ENCODE data around the gene FGF14. TPM values are rescaled to one million over a fixed set of nuclear protein-coding genes. Genes with fewer than 3 reads are reported as not detected.

FGF14 gene
- total RNA-seq, 3 donors from 2014 or later, result 0.43 to 2.5 (median 0.70) TPM

DNA sequence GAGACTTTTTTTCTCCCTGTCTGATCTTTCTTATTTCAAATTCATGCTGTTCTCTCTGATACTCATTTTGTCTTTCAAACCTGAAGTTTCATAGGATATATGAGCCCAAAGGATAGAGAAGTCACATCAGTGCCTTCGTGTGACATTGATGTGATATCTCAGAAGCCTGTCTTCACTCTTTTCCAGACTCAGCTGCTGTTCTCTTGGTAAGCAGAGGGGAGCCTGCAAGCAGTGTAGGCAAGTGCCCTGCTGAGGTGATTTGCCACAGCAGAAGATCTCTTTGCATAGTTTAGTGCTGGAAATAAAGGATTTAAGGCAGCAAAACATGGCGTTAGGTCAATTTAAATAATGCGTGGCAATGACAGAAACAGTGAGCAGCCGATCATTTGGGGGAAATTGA, 602.7 kb downstream of the FGF14 start:
- intact Hi-C loops (cut with DNase I, micrococcal nuclease), result no loop called here
- Histone ChIP-seq H3K9me3 (no peaks in the 10 kb centered on the region), H3K4me1 (ENCODE audit: low read depth) (no peaks in the 10 kb centered on the region), H3K4me3 (no peak overlapping the region), H3K36me3 (ENCODE audit: low read depth) (no peaks in the 10 kb centered on the region)
- TF ChIP-seq, protein P1, sequence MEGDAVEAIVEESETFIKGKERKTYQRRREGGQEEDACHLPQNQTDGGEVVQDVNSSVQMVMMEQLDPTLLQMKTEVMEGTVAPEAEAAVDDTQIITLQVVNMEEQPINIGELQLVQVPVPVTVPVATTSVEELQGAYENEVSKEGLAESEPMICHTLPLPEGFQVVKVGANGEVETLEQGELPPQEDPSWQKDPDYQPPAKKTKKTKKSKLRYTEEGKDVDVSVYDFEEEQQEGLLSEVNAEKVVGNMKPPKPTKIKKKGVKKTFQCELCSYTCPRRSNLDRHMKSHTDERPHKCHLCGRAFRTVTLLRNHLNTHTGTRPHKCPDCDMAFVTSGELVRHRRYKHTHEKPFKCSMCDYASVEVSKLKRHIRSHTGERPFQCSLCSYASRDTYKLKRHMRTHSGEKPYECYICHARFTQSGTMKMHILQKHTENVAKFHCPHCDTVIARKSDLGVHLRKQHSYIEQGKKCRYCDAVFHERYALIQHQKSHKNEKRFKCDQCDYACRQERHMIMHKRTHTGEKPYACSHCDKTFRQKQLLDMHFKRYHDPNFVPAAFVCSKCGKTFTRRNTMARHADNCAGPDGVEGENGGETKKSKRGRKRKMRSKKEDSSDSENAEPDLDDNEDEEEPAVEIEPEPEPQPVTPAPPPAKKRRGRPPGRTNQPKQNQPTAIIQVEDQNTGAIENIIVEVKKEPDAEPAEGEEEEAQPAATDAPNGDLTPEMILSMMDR (IDR thresholded peaks at IDR 0.05), result no peak
- ATAC-seq, result no peak
- no peak for DNase-seq

DNA sequence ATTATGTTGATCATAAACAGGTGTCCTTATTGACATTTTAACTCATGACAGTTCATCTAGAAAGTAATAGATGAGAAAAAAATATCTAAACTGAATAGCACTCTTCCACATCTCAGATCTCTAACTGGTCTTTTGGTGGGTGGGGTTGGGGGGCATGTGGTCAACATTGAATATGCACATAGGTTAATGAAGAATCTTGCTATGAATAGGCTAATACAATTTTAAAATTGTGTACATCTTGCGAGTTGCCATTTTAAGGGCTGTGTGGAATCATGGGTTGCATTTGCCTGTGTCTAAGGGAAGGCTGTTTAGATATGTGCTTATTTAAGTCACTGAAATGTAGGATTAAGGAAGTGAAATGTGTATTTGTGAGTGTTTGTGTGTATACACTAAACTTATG, 603.4 kb downstream of the FGF14 start:
- Histone ChIP-seq H3K4me3 (no peak overlapping the region), H3K36me3 (ENCODE audit: low read depth) (no peaks in the 10 kb centered on the region), H3K9me3 (no peaks in the 10 kb centered on the region), H3K4me1 (ENCODE audit: low read depth) (no peaks in the 10 kb centered on the region)
- DNase-seq (no peak), ATAC-seq (no peak)
- intact Hi-C loops (cut with DNase I, micrococcal nuclease), result no loop called here
- TF ChIP-seq, protein P1 (IDR thresholded peaks at IDR 0.05), result no peak

DNA sequence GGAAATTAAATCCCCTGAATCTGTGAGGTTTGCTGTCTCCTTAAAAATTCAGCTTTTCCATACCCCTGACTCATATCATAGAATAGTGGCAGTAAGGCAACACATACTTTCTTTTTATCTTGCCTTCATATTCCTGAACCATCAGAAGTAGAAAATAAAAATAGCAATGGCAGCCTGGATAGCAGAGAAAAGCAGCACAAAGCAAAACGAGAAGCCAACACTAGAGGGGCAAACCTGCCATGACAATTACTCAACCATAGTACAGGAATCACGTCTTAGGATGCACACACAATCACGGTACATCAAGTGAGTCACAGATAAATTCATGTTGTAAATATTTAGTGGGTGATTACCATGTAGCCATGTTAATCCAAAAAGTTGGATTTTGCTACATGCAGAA, 606.4 kb downstream of the FGF14 start:
- Histone ChIP-seq H3K36me3 (ENCODE audit: low read depth) (no peaks in the 10 kb centered on the region), H3K9me3 (no peaks in the 10 kb centered on the region), H3K4me1 (ENCODE audit: low read depth) (no peaks in the 10 kb centered on the region), H3K4me3 (no peak overlapping the region)
- TF ChIP-seq, protein P1 (IDR thresholded peaks at IDR 0.05), result no peak
- intact Hi-C loops (cut with DNase I, micrococcal nuclease), result no loop called here
- DNase-seq, result no peak
- no peak for ATAC-seq

DNA sequence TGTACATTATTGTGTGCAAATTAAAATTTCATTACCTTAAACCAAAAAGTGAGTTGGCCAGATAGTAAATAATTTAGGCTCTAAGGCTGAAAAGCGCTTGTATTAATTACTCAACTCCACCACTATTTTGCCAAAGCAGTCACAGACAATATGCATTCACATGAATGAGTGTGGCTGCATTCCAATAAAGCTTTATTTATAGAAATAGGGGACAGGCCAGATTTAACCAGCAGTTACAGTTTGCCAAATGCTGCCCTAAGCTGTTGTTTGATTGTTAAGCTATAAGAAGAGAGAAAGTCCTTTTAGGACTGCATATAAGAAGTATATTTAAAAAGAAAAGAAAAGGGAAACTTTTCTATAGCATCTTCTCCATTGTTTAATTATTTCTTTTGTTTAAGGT, 606.8 kb downstream of the FGF14 start:
- intact Hi-C loops (cut with DNase I, micrococcal nuclease), result no loop called here
- Histone ChIP-seq H3K36me3 (ENCODE audit: low read depth) (no peaks in the 10 kb centered on the region), H3K9me3 (no peaks in the 10 kb centered on the region), H3K4me3 (no peak overlapping the region), H3K4me1 (ENCODE audit: low read depth) (no peaks in the 10 kb centered on the region)
- DNase-seq (no peak), ATAC-seq (no peak)
- TF ChIP-seq, protein P1 (IDR thresholded peaks at IDR 0.05), result no peak

DNA sequence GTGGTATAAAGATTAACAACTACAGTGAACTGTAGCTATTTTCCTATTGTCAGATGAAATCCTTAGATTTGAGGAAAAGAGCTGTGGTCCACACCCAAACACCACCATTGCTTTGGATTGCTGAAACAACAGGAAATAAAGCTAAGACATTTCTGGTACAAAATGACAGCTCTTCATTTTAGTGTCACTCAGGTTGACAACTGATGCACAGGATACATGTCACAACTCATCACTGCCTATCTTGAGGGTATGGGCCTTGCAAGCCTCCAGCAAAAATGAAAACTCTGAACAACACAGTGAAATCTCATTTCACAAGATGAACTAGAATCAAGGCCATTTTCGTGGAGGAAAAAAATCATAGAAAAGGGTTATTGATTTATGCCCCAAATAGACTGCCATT, 609.7 kb downstream of the FGF14 start:
- ATAC-seq, result no peak

More for the DNA sequence above, 609.7 kb downstream of the FGF14 start:
- TF ChIP-seq, protein P1 (IDR thresholded peaks at IDR 0.05), result no peak
- H3K4me3 ChIP-seq, result no peak overlapping the region
- no peaks in the 10 kb centered on the region for H3K9me3 ChIP-seq
- DNase-seq, result no peak
- no peaks in the 10 kb centered on the region for H3K4me1 ChIP-seq (ENCODE audit: low read depth)
- no peaks in the 10 kb centered on the region for H3K36me3 ChIP-seq (ENCODE audit: low read depth)
- intact Hi-C loops (cut with DNase I, micrococcal nuclease), result no loop called here
